Panc1 (cell line): Measurements from ENCODE around the gene KRT78. TPM values are rescaled to one million over a fixed set of nuclear protein-coding genes. Genes with fewer than 3 reads are reported as not detected.

ENCODE experiments used
- ATAC-seq: fragments of 200-7000 bp; cut with Tn5 transposase; 2 replicates; pipeline ENCODE4 v1.9.1; 2020; ENCODE audit warnings: mild to moderate bottlenecking, moderate library complexity
- BruUV-seq: library from RNA; stranded (reverse); fragments of 400-500 nt; replicated peaks from 2 replicates; lab custom pipeline; 2021; lab: Mats Ljungman, UMichigan
- CTCF ChIA-PET: fragments of 300-600 bp; sonication (Branson Sonifier 250); formaldehyde crosslinking; loops from one replicate; lab custom pipeline; 2022; ENCODE audit warnings: antibody characterized with exemption; lab: Charles Lee
- POLR2A ChIA-PET: fragments of 300-600 bp; sonication (Branson Sonifier 250); formaldehyde crosslinking; loops from one replicate; lab custom pipeline; 2022; ENCODE audit warnings: antibody characterized with exemption; lab: Charles Lee
- DNase-seq: peaks from one replicate; pipeline ENCODE4 v3.0.0-alpha.2; 2010; ENCODE audit warnings: low read depth, low spot score
- H3K27ac ChIP-seq: 2 replicates; pipeline ENCODE4 v1.5.1; 2011; ENCODE audit warnings: mild to moderate bottlenecking, low read length, inconsistent platforms
- H3K27me3 ChIP-seq: fragments of 200-500 bp; sonication (Bioruptor generic); 2 replicates; pipeline ENCODE4 v1.6.0; 2014; ENCODE audit warnings: low read length, inconsistent platforms; ENCODE audit not compliant: control insufficient read depth, insufficient read depth
- H3K36me3 ChIP-seq: fragments of 200-500 bp; sonication (Bioruptor generic); 2 replicates; pipeline ENCODE4 v1.5.1; 2014; ENCODE audit warnings: inconsistent platforms, mild to moderate bottlenecking, low read length, moderate library complexity; ENCODE audit not compliant: control insufficient read depth, insufficient read depth
- H3K4me1 ChIP-seq: 2 replicates; pipeline ENCODE4 v1.5.1; 2011; ENCODE audit warnings: inconsistent platforms, mild to moderate bottlenecking, low read length, moderate library complexity; ENCODE audit not compliant: control insufficient read depth, insufficient read depth
- H3K4me3 ChIP-seq, 2 experiments: 2 replicates each; pipeline ENCODE4 v1.5.1; 2011 to 2012; ENCODE audit warnings: low read depth in 2 of 2, low read length in 2 of 2, mild to moderate bottlenecking in 2 of 2, inconsistent platforms in 1 of 2, moderate library complexity in 1 of 2
- H3K9me3 ChIP-seq: fragments of 200-500 bp; sonication (Bioruptor generic); 2 replicates; pipeline ENCODE4 v1.5.1; 2014; ENCODE audit warnings: low read depth, mild to moderate bottlenecking, inconsistent platforms, low read length, moderate library complexity; ENCODE audit not compliant: control insufficient read depth, insufficient read depth
- CTCF ChIP-seq: fragments of 450-650 bp; IDR thresholded peaks from 2 replicates; pipeline ENCODE4 v1.5.1; 2017; ENCODE audit warnings: mild to moderate bottlenecking
- POLR2AphosphoS5 ChIP-seq: IDR thresholded peaks from 2 replicates; pipeline ENCODE4 v1.6.1; 2012; ENCODE audit warnings: mild to moderate bottlenecking, low read depth, low read length, moderate library complexity
- SIN3A ChIP-seq: IDR thresholded peaks from 2 replicates; pipeline ENCODE4 v1.6.1; 2012; ENCODE audit warnings: low read depth, mild to moderate bottlenecking, low read length, moderate library complexity, borderline replicate concordance; ENCODE audit not compliant: insufficient read depth
- TCF7L2 ChIP-seq: IDR thresholded peaks from 2 replicates; pipeline ENCODE4 v1.6.1; 2011; ENCODE audit warnings: mild to moderate bottlenecking, low read depth, low read length, inconsistent platforms
- in situ Hi-C: cut with HindIII; loops from 2 replicates; pipeline ENCODE4 v1.10.0; 2016; ENCODE audit warnings: low sequenced_read_pairs, low pct_unique_long_range_greater_than_20kb
- intact Hi-C: fragments of 100-400 bp; cut with micrococcal nuclease; formaldehyde crosslinking; loops from one replicate; pipeline ENCODE4 v1.10.0; 2022; ENCODE audit not compliant: unreplicated experiment
- total RNA-seq: library from RNA; stranded (reverse); gene quantifications from one replicate; pipeline ENCODE4 v1.2.1, GENCODE V29; 2021; ENCODE audit not compliant: unreplicated experiment
- TF ChIP-seq, protein P1 (sequence below), 2 experiments: IDR thresholded peaks; 2 replicates each; pipeline ENCODE4 v1.6.1; 2011 to 2012; ENCODE audit warnings: low read depth in 2 of 2, control low read depth in 1 of 2, low read length in 1 of 2, mild to moderate bottlenecking in 1 of 2, moderate library complexity in 1 of 2; ENCODE audit not compliant: insufficient read depth in 1 of 2

The KRT78 gene
- total RNA-seq, 1 experiment from 2014 or later = not detected

DNA sequence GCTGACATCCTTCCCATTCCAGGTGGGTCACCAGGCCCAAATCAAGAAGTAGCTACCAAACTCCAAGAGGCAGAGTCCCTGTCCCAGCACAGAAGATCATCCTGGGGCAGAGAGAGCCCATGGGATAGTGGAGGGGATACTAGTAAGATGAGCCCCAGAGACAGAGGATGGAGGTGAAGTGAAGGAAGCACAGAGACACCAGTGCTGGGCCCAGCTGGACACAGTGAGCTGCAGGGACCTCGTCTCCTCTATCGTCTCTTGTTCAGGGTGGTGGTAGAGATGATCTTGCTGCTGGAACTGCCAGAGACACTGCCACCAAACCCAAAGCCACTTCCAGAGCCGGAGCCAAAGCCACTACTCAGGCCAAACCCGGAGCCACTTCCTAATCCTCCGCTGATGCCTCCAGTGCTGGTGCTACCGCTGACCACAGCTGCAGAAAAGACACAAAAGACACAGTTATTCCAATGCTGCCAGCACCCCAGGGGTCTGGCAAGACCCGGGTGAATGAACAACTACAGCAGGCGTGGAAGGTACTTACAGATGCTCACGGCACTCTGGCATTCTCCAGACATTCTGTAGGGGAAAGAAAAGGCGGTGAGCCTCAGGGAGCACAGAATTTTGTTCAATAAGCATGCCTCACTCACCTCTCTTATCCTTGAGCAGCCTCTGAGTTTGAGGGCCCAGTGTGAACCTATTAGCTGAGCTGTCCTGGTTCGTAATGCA is 41.8 kb downstream of the KRT78 start:
- TF ChIP-seq POLR2AphosphoS5 (no peak), CTCF (no peak), SIN3A (no peak), TCF7L2 (no peak)
- TF ChIP-seq, protein P1, sequence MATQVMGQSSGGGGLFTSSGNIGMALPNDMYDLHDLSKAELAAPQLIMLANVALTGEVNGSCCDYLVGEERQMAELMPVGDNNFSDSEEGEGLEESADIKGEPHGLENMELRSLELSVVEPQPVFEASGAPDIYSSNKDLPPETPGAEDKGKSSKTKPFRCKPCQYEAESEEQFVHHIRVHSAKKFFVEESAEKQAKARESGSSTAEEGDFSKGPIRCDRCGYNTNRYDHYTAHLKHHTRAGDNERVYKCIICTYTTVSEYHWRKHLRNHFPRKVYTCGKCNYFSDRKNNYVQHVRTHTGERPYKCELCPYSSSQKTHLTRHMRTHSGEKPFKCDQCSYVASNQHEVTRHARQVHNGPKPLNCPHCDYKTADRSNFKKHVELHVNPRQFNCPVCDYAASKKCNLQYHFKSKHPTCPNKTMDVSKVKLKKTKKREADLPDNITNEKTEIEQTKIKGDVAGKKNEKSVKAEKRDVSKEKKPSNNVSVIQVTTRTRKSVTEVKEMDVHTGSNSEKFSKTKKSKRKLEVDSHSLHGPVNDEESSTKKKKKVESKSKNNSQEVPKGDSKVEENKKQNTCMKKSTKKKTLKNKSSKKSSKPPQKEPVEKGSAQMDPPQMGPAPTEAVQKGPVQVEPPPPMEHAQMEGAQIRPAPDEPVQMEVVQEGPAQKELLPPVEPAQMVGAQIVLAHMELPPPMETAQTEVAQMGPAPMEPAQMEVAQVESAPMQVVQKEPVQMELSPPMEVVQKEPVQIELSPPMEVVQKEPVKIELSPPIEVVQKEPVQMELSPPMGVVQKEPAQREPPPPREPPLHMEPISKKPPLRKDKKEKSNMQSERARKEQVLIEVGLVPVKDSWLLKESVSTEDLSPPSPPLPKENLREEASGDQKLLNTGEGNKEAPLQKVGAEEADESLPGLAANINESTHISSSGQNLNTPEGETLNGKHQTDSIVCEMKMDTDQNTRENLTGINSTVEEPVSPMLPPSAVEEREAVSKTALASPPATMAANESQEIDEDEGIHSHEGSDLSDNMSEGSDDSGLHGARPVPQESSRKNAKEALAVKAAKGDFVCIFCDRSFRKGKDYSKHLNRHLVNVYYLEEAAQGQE (IDR thresholded peaks at IDR 0.05; ENCODE audit: insufficient read depth in 1 of 2, low read depth in 2 of 2, low read length in 1 of 2) = no peak
- ChIA-PET POLR2A (no interaction called here), CTCF (no interaction called here)
- Histone ChIP-seq H3K27ac (no peak overlapping the region), H3K9me3 (no peaks in the 10 kb centered on the region), H3K4me3 (no peak overlapping the region), H3K36me3 (no peaks in the 10 kb centered on the region), H3K4me1 (no peaks in the 10 kb centered on the region), H3K27me3 (peaks cover 6% of the 10 kb centered on the region; the same call in 1 of the 2 replicates)
- ATAC-seq (no peak), DNase-seq (no peak)
- intact Hi-C loops (no loop called here), in situ Hi-C loops (no loop called here)
- BruUV-seq = no TSS peak

DNA sequence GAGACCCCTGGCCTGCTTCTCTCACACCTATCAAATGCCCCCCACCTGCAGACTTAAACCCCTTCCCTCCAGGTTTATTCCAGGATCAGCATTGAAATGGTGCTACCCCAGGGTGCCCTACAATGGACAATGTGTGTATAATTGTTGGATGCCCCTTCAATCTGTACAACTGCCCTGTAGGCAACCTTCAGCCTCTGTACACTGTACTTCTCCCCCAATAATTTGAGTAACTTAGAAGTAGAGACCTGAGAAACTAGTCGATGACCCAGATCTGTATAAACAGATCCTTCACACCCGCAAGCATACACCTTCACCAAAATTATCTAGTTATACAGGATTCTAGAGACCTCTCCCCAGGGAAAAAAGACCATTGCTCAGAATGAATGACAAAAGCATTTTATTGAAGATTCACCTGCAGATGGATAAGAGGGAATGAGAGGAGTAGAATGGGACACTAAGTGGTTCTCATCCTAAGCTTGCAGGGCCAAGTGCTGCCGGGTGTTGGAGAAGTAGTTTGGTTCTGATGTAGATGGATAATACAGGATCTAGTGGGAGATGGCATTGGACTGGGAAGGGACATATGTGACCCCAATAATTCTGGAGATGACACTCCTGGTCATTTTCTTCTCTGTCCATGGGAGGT is 42.5 kb downstream of the KRT78 start:
- no peak for DNase-seq
- ChIA-PET POLR2A (no interaction called here), CTCF (no interaction called here)
- ATAC-seq = no peak
- H3K27me3 ChIP-seq = peaks cover 6% of the 10 kb centered on the region; the same call in 1 of the 2 replicates
- in situ Hi-C loops = no loop called here
- intact Hi-C loops = no loop called here
- no TSS peak for BruUV-seq
- H3K27ac ChIP-seq = no peak overlapping the region
- TF ChIP-seq, protein P1 (IDR thresholded peaks at IDR 0.05; ENCODE audit: insufficient read depth in 1 of 2, low read depth in 2 of 2, low read length in 1 of 2) = no peak
- no peak for TF ChIP-seq CTCF
- no peak for TF ChIP-seq TCF7L2
- TF ChIP-seq SIN3A = no peak
- TF ChIP-seq POLR2AphosphoS5 = no peak
- no peak overlapping the region for H3K4me3 ChIP-seq
- H3K9me3 ChIP-seq = no peaks in the 10 kb centered on the region
- no peaks in the 10 kb centered on the region for H3K36me3 ChIP-seq
- H3K4me1 ChIP-seq = no peaks in the 10 kb centered on the region
